Left ventricle myocardium inferior (tissue), 1 donor: ENCODE results near the gene ZSCAN1. TPM values are rescaled to one million over a fixed set of nuclear protein-coding genes. Genes with fewer than 3 reads are reported as not detected.

Experiments used
- DNase-seq: peaks from one replicate; pipeline ENCODE4 v3.0.0-alpha.2; 2020
- H3K27ac ChIP-seq: fragments of 200-600 bp; replicated peaks from 2 replicates; pipeline ENCODE4 v1.8.0; 2021
- H3K27me3 ChIP-seq: fragments of 200-600 bp; 2 replicates; pipeline ENCODE4 v1.8.0; 2021; ENCODE audit warnings: low read depth
- H3K36me3 ChIP-seq: fragments of 200-600 bp; 2 replicates; pipeline ENCODE4 v1.8.0; 2021
- H3K4me1 ChIP-seq: fragments of 200-600 bp; 2 replicates; pipeline ENCODE4 v1.8.0; 2021
- H3K4me3 ChIP-seq: fragments of 200-600 bp; 2 replicates; pipeline ENCODE4 v1.8.0; 2021; ENCODE audit warnings: mild to moderate bottlenecking, moderate library complexity
- H3K9me3 ChIP-seq: fragments of 200-600 bp; replicated peaks from 2 replicates; pipeline ENCODE4 v1.8.0; 2021
- CTCF ChIP-seq: fragments of 200-600 bp; IDR thresholded peaks from 2 replicates; pipeline ENCODE4 v1.8.0; 2021; ENCODE audit warnings: antibody characterized with exemption, mild to moderate bottlenecking, borderline replicate concordance
- intact Hi-C: fragments of 100-400 bp; cut with micrococcal nuclease; formaldehyde crosslinking; loops from one replicate; pipeline ENCODE4 v1.11.0; 2022
- total RNA-seq: library from RNA; stranded (reverse); fragmentation: NEBNext Ultra II Directional; extraction: Animal tissue kit (Norgen Biotek cat#: 25700); gene quantifications from one replicate; pipeline ENCODE4 v1.2.1, GENCODE V29; 2021
- donor health status: DM: no; HTN: yes; CAD: no; lungs with severe emphysema.

The ZSCAN1 gene
- total RNA-seq, 1 donor from 2014 or later: not detected

DNA sequence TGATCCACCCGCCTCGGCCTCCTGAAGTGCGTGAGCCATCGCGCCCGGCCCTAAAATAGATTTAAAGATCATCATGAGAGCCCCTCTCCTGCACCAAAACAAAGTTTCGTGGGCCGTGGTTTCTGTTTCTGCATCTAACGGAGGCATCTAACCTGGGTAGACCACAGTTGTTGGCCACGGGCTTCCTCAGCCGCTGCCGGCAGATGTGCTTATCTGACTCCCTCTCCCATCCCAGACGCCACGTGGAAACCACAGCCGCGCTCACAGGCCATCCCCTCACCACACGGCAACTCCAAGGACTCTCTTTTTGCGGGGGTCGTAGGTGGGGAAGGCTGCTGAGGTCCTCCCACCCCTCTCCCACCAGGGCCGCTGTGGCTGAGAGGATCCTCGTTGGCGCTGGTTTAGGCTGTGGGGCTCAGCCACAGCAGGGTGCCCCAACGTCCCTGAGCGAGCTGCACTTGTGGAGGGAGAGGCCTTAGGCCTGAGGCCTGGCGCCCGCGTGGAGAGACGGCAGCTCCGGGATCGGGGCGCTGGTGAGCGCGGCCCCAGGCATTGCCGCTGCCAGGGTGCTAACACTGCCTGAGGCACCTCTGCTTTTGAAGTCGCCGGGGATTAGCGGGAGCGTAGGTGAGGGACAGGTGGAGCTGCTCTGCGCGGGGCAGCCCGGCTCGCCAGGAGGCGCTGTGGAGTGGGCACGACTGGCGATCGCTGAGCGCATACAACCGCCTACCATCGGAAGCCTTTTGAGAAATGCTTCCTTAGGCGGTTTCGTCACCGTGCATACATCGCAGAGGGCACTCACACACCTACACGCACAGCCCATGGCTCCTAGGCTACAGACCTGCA lies 8.9 kb downstream of the ZSCAN1 start:
- Histone ChIP-seq H3K27ac (no peak overlapping the region), H3K4me3 (no peak overlapping the region), H3K27me3 (peaks cover 5% of the 10 kb centered on the region), H3K9me3 (peaks cover 81% of the 10 kb centered on the region), H3K4me1 (no peaks in the 10 kb centered on the region), H3K36me3 (no peaks in the 10 kb centered on the region)
- intact Hi-C loops: no loop called here
- no peak for DNase-seq
- TF ChIP-seq CTCF: peak; percentile 28

- Histone ChIP-seq H3K9me3 (peaks cover 98% of the 10 kb centered on the region), H3K4me3 (no peak overlapping the region), H3K27me3 (no peaks in the 10 kb centered on the region), H3K4me1 (no peaks in the 10 kb centered on the region), H3K27ac (no peak overlapping the region), H3K36me3 (no peaks in the 10 kb centered on the region)
- no peak for TF ChIP-seq CTCF
- no peak for DNase-seq
- intact Hi-C loops: no loop called here
Observed at GRCh38 chr19:58044391-58044790, 10.6 kb downstream of the ZSCAN1 start.

- no peak overlapping the region for H3K27ac ChIP-seq
- H3K4me3 ChIP-seq: no peak overlapping the region
- intact Hi-C loops: no loop called here
- no peaks in the 10 kb centered on the region for H3K4me1 ChIP-seq
- no peaks in the 10 kb centered on the region for H3K27me3 ChIP-seq
- no peak for DNase-seq
- no peaks in the 10 kb centered on the region for H3K36me3 ChIP-seq
- H3K9me3 ChIP-seq: peaks cover 100% of the 10 kb centered on the region
- no peak for TF ChIP-seq CTCF
Observed at GRCh38 chr19:58044886-58045285, 11.1 kb downstream of the ZSCAN1 start.

GRCh38 chr19:58045411-58046050 lies 11.7 kb downstream of the ZSCAN1 start:
- H3K36me3 ChIP-seq: no peaks in the 10 kb centered on the region
- TF ChIP-seq CTCF: no peak
- no peak overlapping the region for H3K27ac ChIP-seq
- H3K4me3 ChIP-seq: no peak overlapping the region
- intact Hi-C loops: no loop called here
- no peak for DNase-seq
- peaks cover 100% of the 10 kb centered on the region for H3K9me3 ChIP-seq
- no peaks in the 10 kb centered on the region for H3K27me3 ChIP-seq
- H3K4me1 ChIP-seq: no peaks in the 10 kb centered on the region

- no peak for TF ChIP-seq CTCF
- Histone ChIP-seq H3K4me3 (no peak overlapping the region), H3K9me3 (peaks cover 100% of the 10 kb centered on the region)
Observed at GRCh38 chr19:58046856-58047255, 13.0 kb downstream of the ZSCAN1 start.

More at GRCh38 chr19:58046856-58047255, 13.0 kb downstream of the ZSCAN1 start:
- no peak for DNase-seq
- H3K27ac ChIP-seq: no peak overlapping the region
- H3K27me3 ChIP-seq: no peaks in the 10 kb centered on the region
- H3K4me1 ChIP-seq: no peaks in the 10 kb centered on the region
- no peaks in the 10 kb centered on the region for H3K36me3 ChIP-seq
- intact Hi-C loops: no loop called here
